GM12891 (cell line): ENCODE results near the gene ZNF783.
"Not testable (repeated sequence)": the region's sequence is repeated elsewhere in the genome, so short reads cannot be mapped to it uniquely, and the experiment has no call there.

ENCODE experiments used
- DNase-seq: peaks from one replicate; pipeline ENCODE4 v3.0.0; 2011; ENCODE audit warnings: low spot score; ENCODE audit not compliant: insufficient read length
- FAIRE-seq: peaks from 2 replicates; lab custom pipeline; 2011; peaks lifted over from hg19 to GRCh38; lab: Jason Lieb, UNC
- PAX5 ChIP-seq: IDR thresholded peaks from 2 replicates; pipeline ENCODE4 v1.6.1; 2011; ENCODE audit warnings: low read length, moderate library complexity, mild to moderate bottlenecking; ENCODE audit not compliant: insufficient read depth, severe bottlenecking
- POLR2A ChIP-seq: IDR thresholded peaks from 2 replicates; pipeline ENCODE4 v1.6.1; 2011; ENCODE audit warnings: low read depth, low read length, control low read depth
- POLR2AphosphoS5 ChIP-seq: IDR thresholded peaks from 2 replicates; pipeline ENCODE4 v1.6.1; 2011; ENCODE audit warnings: low read depth, low read length, control low read depth
- POU2F2 ChIP-seq: IDR thresholded peaks from 2 replicates; pipeline ENCODE4 v1.6.1; 2011; ENCODE audit warnings: low read depth, mild to moderate bottlenecking, control low read depth, low read length, moderate library complexity
- SPI1 ChIP-seq: IDR thresholded peaks from 2 replicates; pipeline ENCODE4 v1.6.1; 2011; ENCODE audit warnings: low read depth, low read length, control low read depth
- TAF1 ChIP-seq: IDR thresholded peaks from 2 replicates; pipeline ENCODE4 v1.6.1; 2011; ENCODE audit warnings: low read depth, low read length, control low read depth

ZNF783 gene

DNA sequence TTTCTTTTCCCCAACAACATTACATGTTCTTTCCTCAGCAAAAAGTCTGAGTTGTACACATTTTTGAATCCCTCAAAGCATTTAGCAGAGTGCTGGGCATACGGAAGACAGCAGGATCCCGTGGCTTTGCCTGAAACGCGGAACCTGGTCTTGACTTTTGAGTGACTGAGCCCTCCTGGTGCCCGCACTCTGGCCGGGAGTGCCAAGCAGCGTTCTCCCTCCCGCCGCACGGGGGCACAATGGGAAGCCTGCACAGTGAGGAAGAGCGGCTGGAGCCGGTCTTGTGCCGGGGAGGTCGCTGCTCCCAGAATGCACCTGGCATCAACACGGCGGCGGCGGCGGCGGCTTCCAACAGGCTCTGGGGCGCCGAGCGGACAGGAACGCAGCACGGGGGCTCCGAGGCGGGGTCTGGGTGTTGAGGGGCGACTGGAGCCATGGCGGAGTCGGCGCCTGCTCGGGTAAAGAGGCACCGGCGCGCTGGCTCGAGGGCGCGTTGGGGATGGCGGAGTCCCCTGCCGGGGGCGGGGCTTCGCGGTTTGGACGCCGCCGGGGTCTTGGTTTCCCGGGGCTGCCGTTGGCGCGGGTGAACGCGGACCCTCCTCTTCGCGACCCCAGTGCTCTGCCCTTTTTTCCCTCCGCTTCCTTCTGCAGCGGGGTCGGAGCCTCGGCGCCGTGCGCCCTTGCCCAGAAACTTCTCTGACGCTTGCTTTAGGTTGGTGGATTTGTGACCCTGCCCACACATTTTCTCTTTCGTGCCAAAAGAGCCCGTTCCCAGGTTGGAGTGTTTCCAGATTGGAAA, 22.5 kb upstream of the ZNF783 start, which contains the start of gene ZNF212:
Gene ZNF212 (plus strand): TSS at position 307 of the 799 bp plus-strand sequence. CDS start 128 bp downstream, at position 435.
- FAIRE-seq (peak; percentile 87), DNase-seq (peak; percentile 94)
- TF ChIP-seq POLR2A (no peak), TAF1 (0 out of 2 replicates have a peak, but pooled peaks have one; percentile 29), SPI1 (peak; percentile 35; the same call in 1 of the 2 replicates)

DNA sequence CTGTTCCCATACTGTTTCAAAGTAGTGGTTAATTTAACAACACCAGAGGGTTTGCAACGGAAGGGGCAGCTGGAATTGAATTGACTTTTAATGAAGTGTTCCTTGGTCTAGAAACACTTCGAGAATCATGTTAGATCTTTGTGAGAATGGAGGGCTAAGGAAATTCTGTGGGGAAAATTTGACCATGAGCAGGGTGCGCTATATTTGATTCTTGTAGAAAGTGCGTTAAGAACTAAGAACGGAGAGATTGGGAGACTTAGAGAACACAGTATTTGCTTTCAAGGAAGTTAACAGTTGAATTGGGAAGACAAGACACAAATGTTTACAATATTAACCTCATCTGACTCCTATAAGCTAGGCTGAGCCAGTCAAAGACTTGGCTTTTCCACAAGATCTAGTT, 21.4 kb upstream of the ZNF783 start:
- no peak for FAIRE-seq
- TF ChIP-seq POLR2AphosphoS5 (no peak), PAX5 (no peak), POLR2A (no peak), SPI1 (no peak), POU2F2 (no peak), TAF1 (no peak)
- no peak for DNase-seq

DNA sequence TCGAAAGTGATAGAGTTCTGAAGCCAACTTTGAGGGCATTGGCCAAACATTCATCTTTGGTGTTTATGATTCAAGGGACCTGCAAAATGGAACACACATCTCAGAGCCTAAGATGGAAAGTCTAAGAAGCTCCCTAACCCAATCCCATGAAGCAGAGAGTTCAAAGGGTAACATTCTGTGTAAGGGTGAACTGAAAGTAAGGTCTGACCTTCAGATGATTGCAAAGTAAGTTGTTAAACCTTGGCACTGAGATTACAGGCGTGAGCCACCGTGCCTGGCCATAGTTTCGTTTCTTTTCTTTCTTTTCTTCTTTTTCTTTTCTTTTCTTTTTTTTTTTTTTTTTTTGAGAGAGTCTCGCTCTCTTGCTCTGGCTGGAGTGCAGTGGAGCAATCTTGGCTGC, 20.3 kb upstream of the ZNF783 start:
- FAIRE-seq (no peak), DNase-seq (no peak)
- no peak for TF ChIP-seq POLR2AphosphoS5
- TF ChIP-seq PAX5, result no peak
- no peak for TF ChIP-seq SPI1

DNA sequence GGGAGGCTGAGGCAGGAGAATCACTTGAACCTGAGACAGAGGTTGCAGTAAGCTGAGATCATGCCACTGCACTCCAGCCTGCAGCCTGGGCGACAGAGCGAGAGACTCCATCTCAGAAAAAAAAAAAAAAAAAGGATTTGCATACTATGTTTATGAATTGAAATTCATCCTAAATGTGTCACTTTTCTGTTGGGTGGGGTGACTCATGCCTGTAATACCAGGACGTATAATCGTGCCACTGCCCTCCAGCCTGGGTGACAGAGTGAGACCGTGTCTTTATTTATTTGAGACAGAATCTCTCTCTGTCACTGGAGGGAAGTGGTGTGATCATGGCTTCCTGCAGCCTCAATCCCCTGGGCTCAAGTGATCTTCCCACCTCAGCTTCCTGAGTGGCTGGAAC, 16.8 kb upstream of the ZNF783 start:
- DNase-seq, result no peak
- TF ChIP-seq SPI1 (0 out of 2 replicates have a peak, but pooled peaks have one; percentile 19), POLR2AphosphoS5 (no peak), POLR2A (no peak), PAX5 (no peak), TAF1 (no peak), POU2F2 (peak; percentile 62; the same call in 1 of the 2 replicates)
- FAIRE-seq, result no peak

DNA sequence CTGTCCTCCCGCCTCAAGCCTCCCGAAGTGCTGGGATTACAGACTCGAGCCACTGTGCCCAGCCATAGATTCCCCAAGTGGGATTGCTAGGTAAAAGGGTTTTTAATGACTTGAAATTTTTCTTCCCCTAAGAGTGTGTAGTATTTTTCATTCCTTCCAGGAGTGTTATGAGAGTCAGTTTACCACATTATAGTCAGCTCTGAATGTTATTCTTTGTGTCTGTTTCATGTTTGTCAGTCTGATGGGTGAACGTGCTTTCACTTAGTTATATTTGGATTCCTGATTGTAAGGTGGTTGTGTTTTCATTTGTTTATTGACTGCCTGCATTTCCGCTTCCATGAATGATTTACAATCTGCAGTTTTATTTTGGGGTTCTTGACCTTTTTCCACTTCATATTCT, 16.3 kb upstream of the ZNF783 start:
- DNase-seq (no peak), FAIRE-seq (peak; percentile 72)
- TF ChIP-seq POLR2A (no peak), POU2F2 (no peak), SPI1 (no peak), POLR2AphosphoS5 (no peak), TAF1 (no peak), PAX5 (no peak)

DNA sequence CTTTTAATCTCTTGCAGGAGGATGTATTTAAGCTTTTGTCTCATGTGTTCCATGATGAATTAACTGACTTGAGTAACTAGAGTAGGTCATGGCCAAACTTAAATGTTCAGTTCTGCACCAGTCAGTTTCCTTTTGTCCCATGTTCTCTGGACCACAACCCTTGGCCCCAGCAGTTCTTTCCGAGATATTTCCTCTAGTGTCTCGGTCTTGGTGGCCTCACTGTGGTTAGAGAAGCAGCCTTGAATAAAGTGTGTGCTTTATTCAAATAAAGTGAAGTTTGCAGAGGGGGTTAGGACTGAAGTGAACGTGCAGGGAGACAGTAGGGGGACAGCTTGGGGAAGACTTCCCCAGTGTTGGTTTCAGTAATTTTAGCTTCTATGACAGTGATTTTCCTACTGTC, 13.2 kb upstream of the ZNF783 start:
- TF ChIP-seq POU2F2 (no peak), PAX5 (no peak), TAF1 (no peak), POLR2A (no peak), SPI1 (no peak), POLR2AphosphoS5 (no peak)
- DNase-seq, result no peak
- peak; percentile 70 for FAIRE-seq

DNA sequence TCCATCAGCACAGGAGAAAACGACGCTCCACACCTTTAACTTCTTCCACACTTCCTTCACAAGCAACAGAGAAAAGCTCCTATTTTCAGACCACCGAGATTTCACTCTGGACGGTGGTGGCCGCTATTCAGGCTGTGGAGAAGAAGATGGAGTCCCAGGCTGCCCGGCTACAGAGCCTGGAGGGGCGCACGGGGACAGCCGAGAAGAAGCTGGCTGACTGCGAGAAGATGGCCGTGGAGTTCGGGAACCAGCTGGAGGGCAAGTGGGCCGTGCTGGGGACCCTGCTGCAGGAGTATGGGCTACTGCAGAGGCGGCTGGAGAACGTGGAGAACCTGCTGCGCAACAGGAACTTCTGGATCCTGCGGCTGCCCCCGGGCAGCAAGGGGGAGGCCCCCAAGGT, 11.8 kb upstream of the ZNF783 start:
- not testable (repeated sequence) for FAIRE-seq

DNA sequence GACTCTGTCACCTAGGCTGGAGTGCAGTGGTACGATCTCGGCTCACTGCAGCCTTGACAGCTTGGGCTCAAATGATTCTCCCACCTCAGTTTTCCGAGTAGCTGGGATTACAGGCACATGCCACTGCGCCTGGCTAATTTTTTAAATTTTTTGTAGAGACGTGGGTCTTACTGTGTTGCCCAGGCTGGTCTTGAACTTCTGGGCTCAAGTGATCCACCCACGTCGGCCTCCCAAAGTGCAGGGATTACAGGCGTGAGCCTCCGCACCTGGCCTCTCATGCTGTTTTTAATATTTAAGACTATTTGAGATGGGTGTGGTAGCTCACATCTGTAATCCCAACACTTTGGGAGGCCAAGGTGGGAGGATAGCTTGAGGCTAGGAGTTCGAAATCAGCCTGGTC, 10.5 kb upstream of the ZNF783 start:
- not testable (repeated sequence) for FAIRE-seq, DNase-seq

More for the DNA sequence above, 11.8 kb upstream of the ZNF783 start:
- DNase-seq, result not testable (repeated sequence)

DNA sequence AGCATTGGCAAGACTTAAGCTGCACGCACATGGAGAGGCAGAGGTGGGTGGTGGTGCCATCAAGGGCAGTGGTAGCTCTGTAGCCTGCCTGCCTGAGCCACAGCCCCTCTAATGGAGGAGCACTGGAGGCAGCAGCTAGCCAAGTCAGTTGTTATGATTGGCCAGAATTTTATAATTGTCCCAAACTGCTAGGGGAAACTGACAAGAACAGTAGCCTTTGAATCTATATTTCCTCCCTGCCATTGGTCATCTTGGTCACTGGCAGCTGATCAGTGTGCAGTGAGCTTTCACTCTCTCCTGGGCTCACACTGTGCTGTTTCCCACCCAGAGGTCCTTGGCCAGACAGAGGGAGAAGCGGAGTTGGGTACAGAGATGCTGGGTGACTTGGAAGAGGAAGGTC, 9.6 kb upstream of the ZNF783 start:
- TF ChIP-seq PAX5 (no peak), TAF1 (no peak), POLR2AphosphoS5 (no peak), POU2F2 (no peak), SPI1 (no peak), POLR2A (no peak)
- FAIRE-seq, result no peak
- DNase-seq, result no peak

DNA sequence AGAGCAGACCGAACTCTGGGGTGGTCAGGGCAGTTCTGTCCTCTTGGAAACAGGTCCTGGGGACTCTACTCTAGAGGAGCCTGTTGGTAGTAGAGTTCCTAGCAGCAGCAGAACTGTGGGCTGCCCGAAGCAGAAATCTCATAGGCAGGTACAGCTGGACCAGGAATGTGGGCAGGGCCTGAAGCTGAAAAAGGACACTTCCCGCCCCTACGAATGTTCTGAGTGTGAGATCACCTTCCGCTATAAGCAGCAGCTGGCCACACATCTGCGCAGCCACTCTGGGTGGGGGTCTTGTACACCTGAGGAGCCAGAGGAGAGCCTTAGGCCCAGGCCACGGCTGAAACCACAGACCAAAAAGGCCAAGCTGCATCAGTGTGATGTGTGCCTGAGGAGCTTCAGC, 8.3 kb upstream of the ZNF783 start:
- TF ChIP-seq SPI1 (no peak), TAF1 (no peak), POU2F2 (no peak), PAX5 (no peak), POLR2A (no peak), POLR2AphosphoS5 (no peak)
- FAIRE-seq, result no peak
- no peak for DNase-seq

DNA sequence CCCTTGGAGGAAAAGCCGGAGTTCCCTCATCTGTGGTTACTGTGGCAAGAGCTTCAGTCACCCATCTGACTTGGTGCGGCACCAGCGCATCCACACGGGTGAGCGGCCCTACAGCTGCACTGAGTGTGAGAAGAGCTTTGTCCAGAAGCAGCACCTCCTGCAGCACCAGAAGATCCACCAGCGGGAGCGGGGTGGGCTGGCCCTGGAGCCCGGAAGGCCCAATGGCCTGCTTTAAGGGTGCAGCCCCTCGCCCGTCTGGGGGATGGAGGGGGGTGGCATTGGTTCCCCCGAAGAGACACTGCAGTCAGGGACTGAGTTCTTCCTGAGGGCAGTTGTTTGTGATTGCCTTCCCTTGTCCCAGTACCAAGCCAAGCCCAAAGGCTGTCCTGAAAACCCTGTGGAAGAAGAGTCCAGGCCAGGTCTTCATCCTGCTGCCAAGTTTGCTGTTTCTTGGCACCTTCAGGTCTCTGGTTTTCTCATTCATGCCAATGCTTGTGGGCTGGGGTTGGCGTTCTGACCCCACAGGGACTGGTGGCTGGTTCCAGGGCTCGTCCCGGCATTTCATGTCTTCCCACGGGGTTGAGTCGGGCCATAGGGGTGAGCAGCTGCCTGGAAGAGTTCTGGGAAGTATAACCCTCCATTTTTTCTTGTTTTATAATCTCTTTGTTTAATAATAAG, 7.7 kb upstream of the ZNF783 start:
- no peak for DNase-seq
- FAIRE-seq, result no peak
- TF ChIP-seq POLR2A, result no peak
- TF ChIP-seq PAX5, result no peak
- TF ChIP-seq POU2F2, result no peak
